ENCODE results near the gene P3R3URF.

Gene P3R3URF

DNA sequence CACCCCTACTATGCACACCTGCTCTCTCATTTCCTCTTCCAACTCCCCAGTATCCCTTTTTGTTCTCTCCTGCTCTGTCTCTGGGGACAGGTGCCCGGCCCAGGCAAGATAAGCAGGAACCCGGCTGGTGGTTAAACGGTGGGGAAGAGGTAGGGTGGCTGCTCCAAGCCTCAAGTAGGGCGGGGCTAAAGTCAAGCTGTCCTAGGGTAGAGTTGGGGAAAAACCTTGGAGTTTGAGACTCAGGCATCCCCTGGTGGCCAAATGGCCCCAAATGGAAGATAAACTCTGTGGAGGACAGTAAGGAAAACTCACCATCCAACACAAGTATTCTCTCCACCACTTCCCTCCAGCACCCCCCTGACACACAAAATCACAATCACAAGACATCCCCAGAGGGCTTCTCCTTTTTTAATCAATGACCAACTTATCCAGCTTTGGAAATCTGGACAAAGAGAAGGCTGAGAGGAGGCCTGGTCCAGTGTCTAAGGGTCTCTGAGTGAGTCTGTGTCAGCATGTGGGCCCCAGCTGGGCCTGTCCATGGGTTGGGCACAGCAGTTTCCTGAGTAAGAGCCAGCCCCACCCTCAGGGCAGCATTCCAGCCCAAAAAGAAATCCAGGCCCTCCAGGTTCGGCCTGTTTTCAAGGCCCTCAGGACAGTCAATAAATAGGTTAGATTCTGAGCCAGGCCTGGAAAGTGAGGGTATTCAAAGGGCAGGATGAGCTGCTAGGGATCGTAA lies 12.2 kb upstream of the P3R3URF start:
- ChIA-PET CTCF (interaction anchor here (1.5 to 3.1 kb wide), 2 partner anchors 35 to 37 kb away, joined by 3 to 9 read pairs; no protein-coding TSS in a partner anchor), POLR2A (interaction anchor here (0.6 to 1.1 kb wide), 2 partner anchors 10 to 1443 kb away, joined by 3 to 9 read pairs; partner anchors contain the start of gene POMGNT1)
- Histone ChIP-seq H3K4me3 (ENCODE audit: low read depth, low read length) (no peak overlapping the region), H3K36me3 (ENCODE audit: control insufficient read depth in 2 of 2, insufficient read depth in 1 of 2, low read length in 2 of 2) (peaks cover 0 to 65% of the 10 kb centered on the region in 2 experiments; a peak in 1 of 3 replicates), H3K9me3 (ENCODE audit: control insufficient read depth, insufficient read depth, low read depth, low read length) (no peaks in the 10 kb centered on the region), H3K4me1 (ENCODE audit: control insufficient read depth, insufficient read depth, low read length) (no peaks in the 10 kb centered on the region), H3K27ac (ENCODE audit: extremely low read depth, low read depth, low read length) (no peak overlapping the region)
- no peak for TF ChIP-seq ZNF548 (tag by site-specific recombination; IDR thresholded peaks at IDR 0.05)
- TF ChIP-seq, protein P1, sequence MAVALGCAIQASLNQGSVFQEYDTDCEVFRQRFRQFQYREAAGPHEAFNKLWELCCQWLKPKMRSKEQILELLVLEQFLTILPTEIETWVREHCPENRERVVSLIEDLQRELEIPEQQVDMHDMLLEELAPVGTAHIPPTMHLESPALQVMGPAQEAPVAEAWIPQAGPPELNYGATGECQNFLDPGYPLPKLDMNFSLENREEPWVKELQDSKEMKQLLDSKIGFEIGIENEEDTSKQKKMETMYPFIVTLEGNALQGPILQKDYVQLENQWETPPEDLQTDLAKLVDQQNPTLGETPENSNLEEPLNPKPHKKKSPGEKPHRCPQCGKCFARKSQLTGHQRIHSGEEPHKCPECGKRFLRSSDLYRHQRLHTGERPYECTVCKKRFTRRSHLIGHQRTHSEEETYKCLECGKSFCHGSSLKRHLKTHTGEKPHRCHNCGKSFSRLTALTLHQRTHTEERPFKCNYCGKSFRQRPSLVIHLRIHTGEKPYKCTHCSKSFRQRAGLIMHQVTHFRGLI (tag by site-specific recombination; IDR thresholded peaks at IDR 0.05): peak; percentile 74; the same call in 1 of the 2 replicates
- no peak for TF ChIP-seq ZBTB48 (tag by site-specific recombination; IDR thresholded peaks at IDR 0.05)
- TF ChIP-seq ZNF394 (tag by site-specific recombination; IDR thresholded peaks at IDR 0.05; ENCODE audit: borderline replicate concordance): no peak
- no peak for TF ChIP-seq MZF1 (tag by site-specific recombination; IDR thresholded peaks at IDR 0.05; ENCODE audit: borderline replicate concordance)
- TF ChIP-seq ZNF37A (tag by site-specific recombination; IDR thresholded peaks at IDR 0.05): no peak
- TF ChIP-seq ZSCAN5A (tag by site-specific recombination; IDR thresholded peaks at IDR 0.05): no peak
- no peak for TF ChIP-seq IKZF3 (tag by site-specific recombination; IDR thresholded peaks at IDR 0.05)
- TF ChIP-seq, protein P2, sequence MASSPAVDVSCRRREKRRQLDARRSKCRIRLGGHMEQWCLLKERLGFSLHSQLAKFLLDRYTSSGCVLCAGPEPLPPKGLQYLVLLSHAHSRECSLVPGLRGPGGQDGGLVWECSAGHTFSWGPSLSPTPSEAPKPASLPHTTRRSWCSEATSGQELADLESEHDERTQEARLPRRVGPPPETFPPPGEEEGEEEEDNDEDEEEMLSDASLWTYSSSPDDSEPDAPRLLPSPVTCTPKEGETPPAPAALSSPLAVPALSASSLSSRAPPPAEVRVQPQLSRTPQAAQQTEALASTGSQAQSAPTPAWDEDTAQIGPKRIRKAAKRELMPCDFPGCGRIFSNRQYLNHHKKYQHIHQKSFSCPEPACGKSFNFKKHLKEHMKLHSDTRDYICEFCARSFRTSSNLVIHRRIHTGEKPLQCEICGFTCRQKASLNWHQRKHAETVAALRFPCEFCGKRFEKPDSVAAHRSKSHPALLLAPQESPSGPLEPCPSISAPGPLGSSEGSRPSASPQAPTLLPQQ (tag by site-specific recombination; IDR thresholded peaks at IDR 0.05): peak; percentile 90
- peak; percentile 69; the same call in 1 of the 2 replicates for TF ChIP-seq ZFP69B (tag by site-specific recombination; IDR thresholded peaks at IDR 0.05)
- no peak for TF ChIP-seq ZNF530 (tag by site-specific recombination; IDR thresholded peaks at IDR 0.05; ENCODE audit: low read depth)

DNA sequence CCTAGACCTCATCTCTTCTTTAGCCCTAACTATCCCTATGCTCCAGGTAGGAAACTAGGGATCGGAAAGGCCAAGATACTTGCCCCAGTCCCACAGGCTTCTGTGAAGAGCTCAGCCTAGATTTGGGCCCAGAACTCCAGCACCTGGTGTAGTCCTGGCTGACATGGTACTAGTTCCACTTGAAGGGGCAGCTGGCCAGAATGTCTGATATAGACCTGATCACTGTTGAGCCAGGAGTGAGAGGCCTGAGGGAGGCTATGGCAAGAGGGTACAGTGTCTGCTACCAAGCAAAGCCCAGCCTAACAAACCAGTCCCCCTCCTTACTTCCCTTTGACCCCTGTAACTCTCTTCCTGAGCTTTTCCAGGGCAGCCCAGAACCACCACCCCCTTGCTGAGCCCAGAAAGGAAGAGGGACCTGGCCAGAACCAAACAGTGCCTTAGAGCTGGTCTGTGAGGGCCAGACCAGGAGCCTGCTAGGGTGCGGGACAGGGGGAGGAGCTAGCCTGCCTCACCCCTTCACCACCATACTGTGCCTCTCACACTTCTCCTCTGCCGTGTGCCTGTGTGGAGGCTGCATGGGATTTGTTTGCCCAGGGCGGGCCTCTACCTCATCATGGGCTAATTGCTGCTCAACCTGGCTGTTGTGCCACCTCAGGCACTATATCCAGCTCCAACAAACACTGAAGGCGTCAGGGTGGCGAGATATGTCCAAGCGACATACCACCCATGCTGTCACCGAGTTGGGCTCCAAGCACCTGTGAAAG lies 11.0 kb upstream of the P3R3URF start:
- no peak overlapping the region for H3K27ac ChIP-seq (ENCODE audit: extremely low read depth, low read depth, low read length)
- CTCF ChIA-PET: interaction anchor here (1.0 kb wide), 1 partner anchor 150 kb away, joined by 4 read pairs; no protein-coding TSS in a partner anchor
- no peak for TF ChIP-seq BCL11B (tag by site-specific recombination; IDR thresholded peaks at IDR 0.05; ENCODE audit: low read depth)
- TF ChIP-seq ZNF24 (tag by site-specific recombination; IDR thresholded peaks at IDR 0.05): no peak
- peak; percentile 53; the same call in 1 of the 2 replicates for TF ChIP-seq ZNF600 (tag by site-specific recombination; IDR thresholded peaks at IDR 0.05)
- no peaks in the 10 kb centered on the region; the same call in 1 of the 2 replicates for H3K4me1 ChIP-seq (ENCODE audit: control insufficient read depth, insufficient read depth, low read length)
- POLR2A ChIA-PET: interaction anchor here (0.7 kb wide), 1 partner anchor 55 kb away, joined by 3 read pairs; the partner anchor contains the start of gene PIK3R3
- H3K36me3 ChIP-seq (ENCODE audit: control insufficient read depth in 2 of 2, insufficient read depth in 1 of 2, low read length in 2 of 2): peaks cover 0 to 54% of the 10 kb centered on the region in 2 experiments; a peak in 1 of 3 replicates
- no peak overlapping the region for H3K4me3 ChIP-seq (ENCODE audit: low read depth, low read length)
- H3K9me3 ChIP-seq (ENCODE audit: control insufficient read depth, insufficient read depth, low read depth, low read length): no peaks in the 10 kb centered on the region

- Histone ChIP-seq H3K27ac (ENCODE audit: extremely low read depth, low read depth, low read length) (no peak overlapping the region), H3K36me3 (ENCODE audit: control insufficient read depth in 2 of 2, insufficient read depth in 1 of 2, low read length in 2 of 2) (peaks cover 0 to 42% of the 10 kb centered on the region in 2 experiments; a peak in 1 of 3 replicates), H3K4me3 (ENCODE audit: low read depth, low read length) (no peak overlapping the region), H3K9me3 (ENCODE audit: control insufficient read depth, insufficient read depth, low read depth, low read length) (no peaks in the 10 kb centered on the region), H3K4me1 (ENCODE audit: control insufficient read depth, insufficient read depth, low read length) (peaks cover 3% of the 10 kb centered on the region; the same call in 1 of the 2 replicates)
- ChIA-PET CTCF (no interaction called here), POLR2A (no interaction called here)
- no peak for TF ChIP-seq ZNF639 (tag by site-specific recombination; IDR thresholded peaks at IDR 0.05)
- no peak for TF ChIP-seq ZSCAN23 (tag by site-specific recombination; IDR thresholded peaks at IDR 0.05)
- TF ChIP-seq, protein P1 (tag by site-specific recombination; IDR thresholded peaks at IDR 0.05): no peak
- TF ChIP-seq ZNF354C (tag by site-specific recombination; IDR thresholded peaks at IDR 0.05; ENCODE audit: borderline replicate concordance, low read depth): no peak
- no peak for TF ChIP-seq ZNF843 (tag by site-specific recombination; IDR thresholded peaks at IDR 0.05)
- no peak for TF ChIP-seq ZBTB7A (tag by site-specific recombination; IDR thresholded peaks at IDR 0.05; ENCODE audit: low read depth)
- no peak for TF ChIP-seq ZNF157 (tag by site-specific recombination; IDR thresholded peaks at IDR 0.05)
- no peak for TF ChIP-seq ZNF114 (tag by site-specific recombination; IDR thresholded peaks at IDR 0.05)
- TF ChIP-seq ZNF16 (tag by site-specific recombination; IDR thresholded peaks at IDR 0.05; ENCODE audit: low read depth): no peak
Measured at GRCh38 chr1:46186076-46186475, 9.8 kb upstream of the P3R3URF start.
